Calu3 (cell line): ENCODE measurements around the gene THBS1. TPM values are rescaled to one million over a fixed set of nuclear protein-coding genes. Genes with fewer than 3 reads are reported as not detected.

ENCODE experiments used
- BruUV-seq: library from RNA; stranded (reverse); fragments of 400-500 nt; replicated peaks from 2 replicates; lab custom pipeline; 2021; lab: Mats Ljungman, UMichigan
- CTCF ChIA-PET: fragments of 300-600 bp; sonication (Branson Sonifier 250); formaldehyde crosslinking; loops from one replicate; lab custom pipeline; 2022; ENCODE audit warnings: antibody characterized with exemption; lab: Charles Lee
- DNase-seq: peaks from one replicate; pipeline ENCODE4 v3.0.0; 2022
- H3K27ac Mint-ChIP-seq: one replicate; pipeline ENCODE4 v1.8.0; 2022; ENCODE audit warnings: mixed read lengths; ENCODE audit not compliant: unreplicated experiment
- H3K27me3 Mint-ChIP-seq: one replicate; pipeline ENCODE4 v1.8.0; 2022; ENCODE audit warnings: mixed read lengths; ENCODE audit not compliant: unreplicated experiment
- H3K36me3 Mint-ChIP-seq: one replicate; pipeline ENCODE4 v1.8.0; 2022; ENCODE audit warnings: mild to moderate bottlenecking, moderate library complexity, mixed read lengths; ENCODE audit not compliant: insufficient read depth, unreplicated experiment
- H3K4me1 Mint-ChIP-seq: one replicate; pipeline ENCODE4 v1.8.0; 2022; ENCODE audit warnings: mild to moderate bottlenecking, low read depth, mixed read lengths; ENCODE audit not compliant: unreplicated experiment
- H3K4me3 Mint-ChIP-seq: one replicate; pipeline ENCODE4 v1.8.0; 2022; ENCODE audit warnings: mild to moderate bottlenecking, low read depth, moderate library complexity, mixed read lengths; ENCODE audit not compliant: unreplicated experiment
- H3K9me3 Mint-ChIP-seq: one replicate; pipeline ENCODE4 v1.8.0; 2022; ENCODE audit warnings: low read depth, mixed read lengths; ENCODE audit not compliant: unreplicated experiment
- intact Hi-C: fragments of 100-400 bp; cut with micrococcal nuclease; formaldehyde crosslinking; loops from one replicate; pipeline ENCODE4 v1.10.0; 2022; ENCODE audit not compliant: unreplicated experiment
- total RNA-seq: library from RNA; stranded (reverse); gene quantifications from 2 replicates; pipeline ENCODE4 v1.2.3, GENCODE V29; 2022
- TF ChIP-seq, protein P1 (sequence below): fragments of 200-600 bp; IDR thresholded peaks from one replicate; pipeline ENCODE4 v1.8.0; 2022; ENCODE audit warnings: antibody characterized with exemption; ENCODE audit not compliant: unreplicated experiment

The THBS1 gene
- total RNA-seq, 1 experiment from 2014 or later, result 199 TPM

DNA sequence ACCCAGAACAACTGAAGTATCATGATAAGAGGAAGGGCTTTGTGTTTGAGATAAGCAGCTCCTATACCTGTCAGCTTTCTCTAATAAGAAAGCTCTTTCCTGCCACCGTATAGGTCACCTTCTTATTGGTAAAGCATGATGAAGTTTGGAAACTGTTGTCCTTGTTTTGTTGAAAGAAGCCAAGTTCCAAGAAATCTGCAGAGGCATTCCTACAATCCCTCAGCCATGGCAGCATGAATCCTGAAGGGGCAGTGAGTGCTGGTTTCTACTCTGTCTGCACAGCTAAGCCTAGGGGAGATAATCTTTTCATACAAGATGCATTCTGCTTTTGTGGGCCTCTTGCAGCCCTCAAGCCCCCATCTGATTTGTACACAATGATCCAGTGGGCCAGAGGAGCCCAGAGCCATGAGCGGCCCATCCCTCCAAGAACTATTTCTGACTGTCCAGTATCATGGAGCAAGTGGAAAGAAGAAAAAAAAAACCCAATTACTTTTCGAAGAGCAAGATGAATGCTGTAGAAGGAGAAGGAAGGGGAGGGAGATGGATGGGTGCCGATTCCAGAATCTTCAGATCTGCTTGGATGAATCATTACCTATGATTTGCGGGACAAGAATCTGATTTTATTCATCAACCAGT is 1.9 kb upstream of the THBS1 start:
- Mint-ChIP-seq H3K27ac (peak overlapping the region; percentile 94), H3K36me3 (peaks cover 32% of the 10 kb centered on the region), H3K9me3 (no peaks in the 10 kb centered on the region), H3K4me3 (peak overlapping the region; percentile 75), H3K27me3 (no peaks in the 10 kb centered on the region), H3K4me1 (peaks cover 9% of the 10 kb centered on the region)
- CTCF ChIA-PET, result interaction anchor here (0.8 to 2.6 kb wide), 5 partner anchors 131 to 407 kb away, joined by 3 to 37 read pairs (median 4); no protein-coding TSS in a partner anchor
- BruUV-seq, result no TSS peak
- TF ChIP-seq, protein P1, sequence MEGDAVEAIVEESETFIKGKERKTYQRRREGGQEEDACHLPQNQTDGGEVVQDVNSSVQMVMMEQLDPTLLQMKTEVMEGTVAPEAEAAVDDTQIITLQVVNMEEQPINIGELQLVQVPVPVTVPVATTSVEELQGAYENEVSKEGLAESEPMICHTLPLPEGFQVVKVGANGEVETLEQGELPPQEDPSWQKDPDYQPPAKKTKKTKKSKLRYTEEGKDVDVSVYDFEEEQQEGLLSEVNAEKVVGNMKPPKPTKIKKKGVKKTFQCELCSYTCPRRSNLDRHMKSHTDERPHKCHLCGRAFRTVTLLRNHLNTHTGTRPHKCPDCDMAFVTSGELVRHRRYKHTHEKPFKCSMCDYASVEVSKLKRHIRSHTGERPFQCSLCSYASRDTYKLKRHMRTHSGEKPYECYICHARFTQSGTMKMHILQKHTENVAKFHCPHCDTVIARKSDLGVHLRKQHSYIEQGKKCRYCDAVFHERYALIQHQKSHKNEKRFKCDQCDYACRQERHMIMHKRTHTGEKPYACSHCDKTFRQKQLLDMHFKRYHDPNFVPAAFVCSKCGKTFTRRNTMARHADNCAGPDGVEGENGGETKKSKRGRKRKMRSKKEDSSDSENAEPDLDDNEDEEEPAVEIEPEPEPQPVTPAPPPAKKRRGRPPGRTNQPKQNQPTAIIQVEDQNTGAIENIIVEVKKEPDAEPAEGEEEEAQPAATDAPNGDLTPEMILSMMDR, result no peak
- DNase-seq, result no peak
- intact Hi-C loops, result no loop called here

DNA sequence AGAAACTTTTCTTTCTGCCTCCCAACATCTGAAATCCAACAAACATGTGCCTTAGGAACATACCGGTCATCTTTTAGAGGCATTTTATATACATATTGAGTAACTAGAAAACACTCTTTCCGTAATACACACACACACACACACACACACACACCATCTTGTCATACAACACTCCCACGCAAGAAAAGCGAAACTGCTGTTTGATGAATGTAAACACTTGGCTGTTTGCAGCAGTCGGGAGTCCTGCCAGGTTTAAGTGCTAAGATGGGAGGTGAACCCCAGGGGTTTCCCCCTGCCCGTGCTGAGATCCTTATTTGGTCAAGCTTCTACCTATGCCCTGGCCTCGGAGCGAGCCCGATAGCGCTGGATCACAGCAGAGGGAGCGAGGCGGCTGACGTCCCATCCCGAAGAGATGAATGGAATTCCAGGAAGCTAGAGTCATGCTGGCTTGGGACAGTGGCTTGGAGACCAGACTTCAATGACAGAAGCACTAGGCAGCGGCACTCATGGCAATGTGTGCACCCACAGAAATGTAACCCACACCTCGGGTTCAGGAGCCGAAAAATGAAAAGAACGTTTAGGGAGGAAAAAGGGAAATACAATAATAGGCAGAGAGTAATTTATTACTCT is 1.3 kb upstream of the THBS1 start:
- intact Hi-C loops, result loop anchor here (1.0 to 10.0 kb wide), 7 partner anchors 175 to 873 kb away; no protein-coding TSS in a partner anchor
- no TSS peak for BruUV-seq
- H3K27me3 Mint-ChIP-seq, result no peaks in the 10 kb centered on the region
- peak overlapping the region; percentile 94 for H3K27ac Mint-ChIP-seq
- peaks cover 33% of the 10 kb centered on the region for H3K36me3 Mint-ChIP-seq
- TF ChIP-seq, protein P1, result no peak
- DNase-seq, result peak; percentile 64
- H3K4me1 Mint-ChIP-seq, result peaks cover 9% of the 10 kb centered on the region
- no peaks in the 10 kb centered on the region for H3K9me3 Mint-ChIP-seq
- CTCF ChIA-PET, result interaction anchor here (0.7 to 2.6 kb wide), 6 partner anchors 177 to 407 kb away, joined by 3 to 37 read pairs (median 5); no protein-coding TSS in a partner anchor
- H3K4me3 Mint-ChIP-seq, result peak overlapping the region; percentile 75

DNA sequence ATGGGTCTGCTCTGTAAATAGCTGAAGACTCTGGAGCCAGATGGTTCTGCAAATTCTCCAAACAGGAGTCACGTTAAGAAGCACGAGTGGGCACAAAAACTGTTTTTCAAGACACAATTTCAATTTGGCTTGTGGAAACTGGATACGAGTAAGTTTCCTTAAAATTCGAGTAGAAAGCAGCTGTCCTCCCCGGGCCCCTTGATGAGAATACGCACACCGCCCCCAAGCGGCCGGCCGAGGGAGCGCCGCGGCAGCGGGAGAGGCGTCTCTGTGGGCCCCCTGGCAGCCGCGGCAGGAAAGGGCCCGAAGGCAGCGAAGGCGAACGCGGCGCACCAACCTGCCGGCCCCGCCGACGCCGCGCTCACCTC is 778 bp upstream of the THBS1 start:
- Mint-ChIP-seq H3K27ac (peak overlapping the region; percentile 94), H3K27me3 (no peaks in the 10 kb centered on the region), H3K4me3 (peak overlapping the region; percentile 75), H3K36me3 (peaks cover 33% of the 10 kb centered on the region), H3K9me3 (no peaks in the 10 kb centered on the region), H3K4me1 (peaks cover 9% of the 10 kb centered on the region)
- intact Hi-C loops, result loop anchor here (1.0 to 10.0 kb wide), 7 partner anchors 175 to 873 kb away; no protein-coding TSS in a partner anchor
- BruUV-seq, result no TSS peak
- CTCF ChIA-PET, result interaction anchor here (0.7 to 2.6 kb wide), 6 partner anchors 177 to 408 kb away, joined by 3 to 37 read pairs (median 5); no protein-coding TSS in a partner anchor
- DNase-seq, result peak; percentile 90
- TF ChIP-seq, protein P1, result peak; percentile 63

DNA sequence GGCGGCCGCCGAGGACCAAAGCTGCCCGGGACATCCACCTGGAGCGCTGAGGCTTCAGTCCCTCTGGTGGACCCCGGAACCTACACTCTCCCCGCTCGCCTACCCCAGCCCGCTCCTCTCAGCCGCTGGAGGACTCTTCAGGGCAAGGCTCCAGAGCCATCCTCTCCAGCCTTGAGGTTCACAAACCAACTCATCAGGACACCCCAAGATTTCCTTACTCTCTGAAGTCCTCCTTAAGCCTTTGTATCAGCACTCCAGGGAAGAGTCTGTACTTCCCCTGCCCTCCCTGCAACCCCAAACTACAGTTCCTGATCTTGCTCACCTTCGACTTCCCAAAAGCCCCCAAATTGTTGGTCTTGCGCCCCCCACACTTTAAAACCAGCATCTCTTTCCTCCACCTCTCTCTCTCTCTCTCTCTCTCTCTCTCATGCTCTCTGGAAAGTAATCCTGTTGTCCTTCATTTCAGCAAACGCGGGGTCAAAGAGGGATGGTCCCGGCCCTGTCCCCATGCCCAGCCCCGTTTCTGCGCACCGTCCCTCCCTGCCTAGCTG is 438 bp downstream of the THBS1 start:
- H3K36me3 Mint-ChIP-seq, result peaks cover 33% of the 10 kb centered on the region
- BruUV-seq, result no TSS peak

More for the DNA sequence above, 438 bp downstream of the THBS1 start:
- CTCF ChIA-PET, result interaction anchor here (0.7 to 2.6 kb wide), 6 partner anchors 50 to 409 kb away, joined by 3 to 37 read pairs (median 5); no protein-coding TSS in a partner anchor
- H3K27me3 Mint-ChIP-seq, result no peaks in the 10 kb centered on the region
- H3K27ac Mint-ChIP-seq, result peak overlapping the region; percentile 67
- no peak for DNase-seq
- TF ChIP-seq, protein P1, result no peak
- peak overlapping the region; percentile 75 for H3K4me3 Mint-ChIP-seq
- intact Hi-C loops, result loop anchor here (1.0 to 10.0 kb wide), 7 partner anchors 177 to 875 kb away; no protein-coding TSS in a partner anchor
- H3K4me1 Mint-ChIP-seq, result peaks cover 9% of the 10 kb centered on the region
- no peaks in the 10 kb centered on the region for H3K9me3 Mint-ChIP-seq
